Fibroblast of the aortic adventitia (primary cell): ENCODE measurements around the gene SPIN1. TPM values are rescaled to one million over a fixed set of nuclear protein-coding genes. Genes with fewer than 3 reads are reported as not detected.

Experiments used
- DNase-seq: peaks from one replicate; pipeline ENCODE4 v3.0.0-alpha.2; 2010; ENCODE audit warnings: low read depth
- H3K4me3 ChIP-seq: 2 replicates; pipeline ENCODE4 v1.5.1; 2011; ENCODE audit warnings: low read depth, mild to moderate bottlenecking, control low read depth, low read length, moderate library complexity
- CTCF ChIP-seq: IDR thresholded peaks from 2 replicates; pipeline ENCODE4 v1.5.1; 2011; ENCODE audit warnings: mild to moderate bottlenecking, low read length, control low read depth, inconsistent platforms; ENCODE audit not compliant: insufficient read depth
- total RNA-seq: library from RNA; depleted of rRNA; stranded (reverse); fragments of >200 nt; gene quantifications from 2 replicates; pipeline ENCODE4 v1.2.3, GENCODE V29; 2012; ENCODE audit warnings: low replicate concordance

SPIN1 gene
- total RNA-seq, 1 donor = 135 TPM

DNA sequence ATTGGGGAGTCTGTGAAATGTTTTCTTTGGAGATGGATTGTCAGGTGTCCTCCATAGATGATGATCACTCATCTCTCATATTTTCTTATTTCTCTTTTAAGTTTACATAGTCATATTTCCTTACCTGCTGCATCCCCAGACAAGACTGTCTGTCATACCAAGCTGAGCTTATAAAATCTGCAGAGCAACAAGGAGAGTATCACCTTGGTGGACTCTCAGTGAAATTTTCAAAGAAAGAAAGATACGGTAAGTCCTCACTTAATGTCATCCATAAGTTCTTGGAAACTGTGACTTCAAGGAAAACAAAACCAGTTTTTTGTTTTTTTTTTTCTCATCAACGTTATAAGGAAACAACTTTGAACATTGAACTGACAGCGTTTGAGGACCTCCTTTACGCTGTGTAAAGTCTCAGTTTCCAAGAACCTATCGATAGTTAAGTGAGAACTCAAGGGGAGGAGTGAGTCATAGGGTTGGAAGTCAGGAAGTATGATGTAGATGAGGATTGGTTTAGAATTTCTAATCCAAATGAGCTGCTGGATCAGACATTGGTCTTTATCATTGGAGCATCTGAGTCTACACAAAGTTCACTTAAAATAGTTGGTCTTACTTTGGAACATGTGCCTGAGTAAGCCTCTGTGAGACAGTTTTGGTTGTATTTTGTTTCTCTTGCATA, 45.5 kb downstream of the SPIN1 start:
- no peak overlapping the region for H3K4me3 ChIP-seq
- DNase-seq = peak; percentile 14
- TF ChIP-seq CTCF = no peak

- no peak for DNase-seq
- H3K4me3 ChIP-seq = no peak overlapping the region
- no peak for TF ChIP-seq CTCF
Observed at GRCh38 chr9:88435336-88435735, 47.1 kb downstream of the SPIN1 start.

GRCh38 chr9:88436379-88436778, 48.1 kb downstream of the SPIN1 start:
- DNase-seq = no peak
- TF ChIP-seq CTCF = no peak

DNA sequence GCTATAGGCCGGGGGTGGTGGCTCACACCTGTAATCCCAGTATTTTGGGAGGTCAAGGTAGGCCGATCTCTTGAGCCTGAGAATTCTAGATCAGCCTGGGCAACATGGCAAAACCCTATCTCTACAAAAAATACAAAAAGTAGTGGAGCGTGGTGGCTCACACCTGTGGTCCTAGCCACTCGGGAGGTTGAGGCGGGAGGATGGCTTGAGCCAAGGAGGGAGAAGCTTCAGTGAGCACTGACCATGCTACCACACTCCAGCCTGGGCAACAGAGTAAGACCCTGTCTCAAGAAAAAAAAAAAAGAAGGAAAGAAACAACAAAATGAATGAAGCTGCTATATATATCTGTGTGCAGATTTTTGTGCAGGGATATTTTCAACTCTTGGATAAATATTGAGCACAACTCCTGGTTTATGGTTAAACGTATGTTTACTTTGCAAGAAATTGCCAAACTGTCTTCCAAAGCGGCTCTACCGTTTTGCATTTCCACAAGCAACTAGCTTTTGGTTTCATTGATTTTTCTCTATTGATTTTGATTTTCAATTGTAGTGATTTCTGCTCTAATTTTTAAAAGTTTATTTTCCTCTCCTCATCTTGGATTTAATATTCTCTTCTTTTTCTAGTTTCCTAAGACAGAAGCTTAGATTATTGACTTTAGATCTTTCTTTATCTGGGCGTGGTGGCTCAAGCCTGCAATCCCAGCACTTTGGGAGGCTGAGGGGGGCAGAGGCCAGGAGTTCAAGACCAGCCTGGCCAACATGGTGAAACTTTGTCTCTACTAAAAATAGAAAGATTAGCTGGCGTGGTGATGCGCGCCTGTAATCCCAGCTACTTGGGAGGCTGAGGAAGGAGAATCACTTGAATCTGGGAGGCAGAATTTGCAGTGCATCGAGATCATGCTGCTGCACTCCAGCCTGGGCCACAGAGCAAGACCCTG, 49.2 kb downstream of the SPIN1 start:
- DNase-seq = no peak
- H3K4me3 ChIP-seq = no peak overlapping the region
- TF ChIP-seq CTCF = no peak

More at GRCh38 chr9:88436379-88436778, 48.1 kb downstream of the SPIN1 start:
- H3K4me3 ChIP-seq = no peak overlapping the region

GRCh38 chr9:88438811-88439210, 50.6 kb downstream of the SPIN1 start:
- DNase-seq = no peak
- no peak for TF ChIP-seq CTCF
- H3K4me3 ChIP-seq = no peak overlapping the region

DNA sequence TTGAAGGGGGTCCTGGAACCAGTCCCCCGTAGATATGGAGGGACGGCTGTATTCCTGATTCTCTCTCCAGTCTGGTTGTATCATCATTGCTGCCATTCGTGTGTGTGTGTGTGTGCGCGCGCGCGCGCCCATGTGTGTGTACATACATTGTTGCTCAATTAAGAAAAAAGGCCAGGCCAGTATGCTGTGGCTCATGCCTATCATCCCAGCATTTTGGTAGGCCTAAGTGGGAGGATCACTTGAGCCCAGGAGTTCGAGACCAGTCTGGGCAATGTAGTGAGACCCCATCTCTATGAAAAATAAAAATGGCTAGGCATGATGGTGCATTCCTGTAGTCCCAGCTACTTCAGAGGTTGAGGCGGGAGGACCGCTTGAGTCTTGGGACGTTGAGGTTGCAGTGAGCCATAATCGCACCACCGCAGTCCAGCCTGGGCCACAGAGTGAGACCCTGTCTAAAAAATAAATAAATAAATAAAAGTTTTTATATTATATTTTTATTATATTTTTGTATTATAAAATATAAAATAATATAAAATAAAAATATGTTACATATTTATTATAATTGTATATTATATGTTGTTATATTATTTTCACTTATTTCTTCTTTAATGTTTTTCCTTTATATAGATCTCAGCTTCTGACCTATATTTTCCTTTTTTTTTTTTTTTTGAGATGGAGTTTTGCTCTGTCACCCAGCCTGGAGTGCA, 53.2 kb downstream of the SPIN1 start:
- TF ChIP-seq CTCF = no peak
- no peak for DNase-seq
- H3K4me3 ChIP-seq = no peak overlapping the region
